HCT116 (cell line): ENCODE results near the gene ATP8B4. TPM values are rescaled to one million over a fixed set of nuclear protein-coding genes. Genes with fewer than 3 reads are reported as not detected.

Experiments
- ATAC-seq: fragments of 200-7000 bp; cut with Tn5 transposase; 2 replicates; pipeline ENCODE4 v1.9.1; 2020; ENCODE audit warnings: mild to moderate bottlenecking, moderate library complexity
- BruUV-seq: library from RNA; stranded (reverse); fragments of 400-500 nt; replicated peaks from 2 replicates; lab custom pipeline; 2021; lab: Mats Ljungman, UMichigan
- CTCF ChIA-PET: fragments of 300-600 bp; sonication (Branson Sonifier 250); formaldehyde crosslinking; loops from one replicate; lab custom pipeline; 2021; ENCODE audit warnings: antibody characterized with exemption; lab: Charles Lee
- POLR2A ChIA-PET: fragments of 300-600, 350-600 bp; sonication (Branson Sonifier 250); formaldehyde crosslinking; loops from one replicate; lab custom pipeline; 2021; ENCODE audit warnings: antibody characterized with exemption; lab: Charles Lee
- RAD21 ChIA-PET, 2 experiments: fragments of 300-600 bp; sonication (Branson Sonifier 250); formaldehyde crosslinking; loops; one replicate each; lab custom pipeline; 2023; ENCODE audit warnings: low total read pairs in 2 of 2; ENCODE audit not compliant: uncharacterized antibody in 2 of 2, unreplicated experiment in 2 of 2, low non-redundant PET in 1 of 2; lab: Charles Lee
- DNase-seq: peaks from one replicate; pipeline ENCODE4 v3.0.0-alpha.2; 2010; ENCODE audit warnings: low read depth, low spot score
- H2AFZ ChIP-seq: fragments of 200-600 bp; shearing (Covaris generic), sonication (generic); 2 replicates; pipeline ENCODE4 v1.6.1; 2017; ENCODE audit warnings: low read depth, mixed run types, mixed read lengths, antibody characterized with exemption, low read length; ENCODE audit not compliant: poor library complexity, severe bottlenecking
- H3K27ac ChIP-seq: 2 replicates; pipeline ENCODE4 v1.5.1; 2012; ENCODE audit warnings: low read depth, low read length
- H3K27me3 ChIP-seq: fragments of 200-600 bp; sonication (generic); 2 replicates; pipeline ENCODE4 v1.6.1; 2016; ENCODE audit warnings: mixed run types, low read length, mixed read lengths; ENCODE audit not compliant: insufficient read depth
- H3K36me3 ChIP-seq, 2 experiments: fragments of 200-500 bp in 1 of 2; fragments of 200-600 bp in 1 of 2; sonication (Bioruptor generic) in 1 of 2; sonication (generic) in 1 of 2; 2 replicates each; pipeline versions ENCODE4 v1.5.1 to v1.6.1; 2014 to 2016; ENCODE audit warnings: low read length in 2 of 2, inconsistent platforms in 1 of 2, mixed read lengths in 1 of 2, mixed run types in 1 of 2; ENCODE audit not compliant: insufficient read depth in 2 of 2, control insufficient read depth in 1 of 2
- H3K4me1 ChIP-seq, 2 experiments: fragments of 200-600 bp in 1 of 2; sonication (generic) in 1 of 2; 2 replicates each; pipeline versions ENCODE4 v1.5.1 to v1.6.1; 2012 to 2017; ENCODE audit warnings: low read length in 2 of 2, inconsistent platforms in 1 of 2, mild to moderate bottlenecking in 1 of 2, mixed read lengths in 1 of 2, mixed run types in 1 of 2, moderate library complexity in 1 of 2; ENCODE audit not compliant: insufficient read depth in 2 of 2, control insufficient read depth in 1 of 2
- H3K4me2 ChIP-seq: fragments of 200-600 bp; sonication (generic); 2 replicates; pipeline ENCODE4 v1.6.1; 2017; ENCODE audit warnings: mixed run types, low read length, mixed read lengths
- H3K4me3 ChIP-seq, 2 experiments: fragments of 200-600 bp in 1 of 2; sonication (generic) in 1 of 2; replicated peaks in 1 of 2; 2 replicates each; pipeline ENCODE4 v1.5.1; 2011 to 2016; ENCODE audit warnings: low read length in 2 of 2, control low read depth in 1 of 2, low read depth in 1 of 2, mild to moderate bottlenecking in 1 of 2, mixed read lengths in 1 of 2, mixed run types in 1 of 2
- H3K79me2 ChIP-seq: fragments of 200-600 bp; sonication (generic); 2 replicates; pipeline ENCODE4 v1.6.1; 2017; ENCODE audit warnings: mild to moderate bottlenecking, mixed run types, low read length, moderate library complexity, mixed read lengths; ENCODE audit not compliant: insufficient read depth
- H3K9ac ChIP-seq: fragments of 200-600 bp; sonication (generic); 2 replicates; pipeline ENCODE4 v1.6.1; 2016; ENCODE audit warnings: low read length, mixed read lengths
- H3K9me2 ChIP-seq: fragments of 200-600 bp; sonication (generic), shearing (Covaris generic); 2 replicates; pipeline ENCODE4 v1.6.1; 2017; ENCODE audit warnings: mixed run types, mild to moderate bottlenecking, moderate library complexity; ENCODE audit not compliant: insufficient read depth
- H3K9me3 ChIP-seq, 2 experiments: fragments of 200-500 bp in 1 of 2; fragments of 200-600 bp in 1 of 2; sonication (Bioruptor generic) in 1 of 2; sonication (generic) in 1 of 2; 2 replicates each; pipeline ENCODE4 v1.6.1; 2014 to 2017; ENCODE audit warnings: low read length in 2 of 2, mixed read lengths in 2 of 2, inconsistent platforms in 1 of 2, low read depth in 1 of 2, mild to moderate bottlenecking in 1 of 2, mixed run types in 1 of 2, moderate library complexity in 1 of 2; ENCODE audit not compliant: control insufficient read depth in 1 of 2, insufficient read depth in 1 of 2
- H4K20me1 ChIP-seq: fragments of 200-600 bp; sonication (generic), shearing (Covaris generic); 2 replicates; pipeline ENCODE4 v1.6.1; 2017; ENCODE audit warnings: mixed run types, mild to moderate bottlenecking, moderate library complexity; ENCODE audit not compliant: insufficient read depth
- ELF1 ChIP-seq: IDR thresholded peaks from 2 replicates; pipeline ENCODE4 v1.6.1; 2012; ENCODE audit warnings: low read depth, borderline replicate concordance
- RAD21 ChIP-seq: IDR thresholded peaks from 2 replicates; pipeline ENCODE4 v1.6.1; 2012; ENCODE audit warnings: low read depth, mild to moderate bottlenecking
- SP1 ChIP-seq: IDR thresholded peaks from 2 replicates; pipeline ENCODE4 v1.6.1; 2012; ENCODE audit warnings: low read depth
- ZBTB33 ChIP-seq: IDR thresholded peaks from 2 replicates; pipeline ENCODE4 v1.6.1; 2011; ENCODE audit warnings: mild to moderate bottlenecking, low read length, moderate library complexity; ENCODE audit not compliant: insufficient replicate concordance; ENCODE audit errors: extremely low read depth
- ZFX ChIP-seq: fragments of 450-650 bp; IDR thresholded peaks from 2 replicates; pipeline ENCODE4 v1.6.1; 2017
- ZNF274 ChIP-seq: fragments of 200-500 bp; sonication (Bioruptor generic); IDR thresholded peaks from 2 replicates; pipeline ENCODE4 v1.6.1; 2014; ENCODE audit warnings: mild to moderate bottlenecking, low read depth, low read length, inconsistent platforms
- intact Hi-C: fragments of 100-400 bp; cut with micrococcal nuclease; formaldehyde crosslinking; loops from 2 replicates; pipeline ENCODE4 v1.10.0; 2022
- total RNA-seq: library from RNA; stranded (reverse); gene quantifications from one replicate; pipeline ENCODE4 v1.2.1, GENCODE V29; 2021; ENCODE audit not compliant: unreplicated experiment

Gene ATP8B4
- total RNA-seq, 1 experiment from 2014 or later = 0.25 TPM

- Histone ChIP-seq H3K36me3 (no peaks in the 10 kb centered on the region), H3K4me3 (no peak overlapping the region), H3K27me3 (no peaks in the 10 kb centered on the region), H3K9ac (no peak overlapping the region), H3K4me1 (no peaks in the 10 kb centered on the region), H3K9me3 (no peaks in the 10 kb centered on the region), H3K79me2 (no peaks in the 10 kb centered on the region), H3K27ac (no peak overlapping the region), H3K9me2 (no peaks in the 10 kb centered on the region), H3K4me2 (no peak overlapping the region), H2AFZ (no peak overlapping the region), H4K20me1 (no peaks in the 10 kb centered on the region)
- intact Hi-C loops = no loop called here
- CTCF ChIA-PET = no interaction called here
- POLR2A ChIA-PET = no interaction called here
- BruUV-seq = no TSS peak
- no peak for ATAC-seq
- TF ChIP-seq ELF1 (no peak), ZFX (no peak)
- DNase-seq = no peak
- RAD21 ChIA-PET = no interaction called here
These were observed 100.5 kb downstream of the ATP8B4 start for GRCh38 chr15:50018491-50018890.

GRCh38 chr15:50017522-50017921 lies 101.5 kb downstream of the ATP8B4 start:
- Histone ChIP-seq H3K4me2 (no peak overlapping the region), H3K4me3 (no peak overlapping the region), H3K79me2 (no peaks in the 10 kb centered on the region), H3K27me3 (no peaks in the 10 kb centered on the region), H3K9me2 (no peaks in the 10 kb centered on the region), H4K20me1 (no peaks in the 10 kb centered on the region), H3K27ac (no peak overlapping the region), H3K4me1 (no peaks in the 10 kb centered on the region), H3K9me3 (no peaks in the 10 kb centered on the region), H2AFZ (no peak overlapping the region), H3K36me3 (no peaks in the 10 kb centered on the region), H3K9ac (no peak overlapping the region)
- intact Hi-C loops = no loop called here
- ChIA-PET RAD21 (no interaction called here), CTCF (interaction anchor here (2.0 kb wide), 1 partner anchor 14 kb away, joined by 7 read pairs; no protein-coding TSS in a partner anchor), POLR2A (no interaction called here)
- TF ChIP-seq ZBTB33 = no peak
- TF ChIP-seq SP1 = no peak
- TF ChIP-seq RAD21 = no peak
- no peak for TF ChIP-seq ZNF274
- no peak for TF ChIP-seq ELF1
- BruUV-seq = no TSS peak
- DNase-seq = no peak
- ATAC-seq = no peak
